GM23338 (cell line): Measurements from ENCODE around the gene TSC22D3. TPM values are rescaled to one million over a fixed set of nuclear protein-coding genes. Genes with fewer than 3 reads are reported as not detected.

Experiments
- ATAC-seq: fragments of 200-7000 bp; cut with Tn5 transposase; 3 replicates; pipeline ENCODE4 v1.9.1; 2020
- DNase-seq: peaks from one replicate; pipeline ENCODE4 v3.0.0-alpha.2; 2015; ENCODE audit warnings: low spot score
- H2AFZ ChIP-seq: fragments of 200-600 bp; sonication (generic); 2 replicates; pipeline ENCODE4 v1.8.0; 2016; ENCODE audit warnings: antibody characterized with exemption, mild to moderate bottlenecking, moderate library complexity
- H3F3A ChIP-seq: fragments of 200-600 bp; sonication (generic); replicated peaks from 2 replicates; pipeline ENCODE4 v1.8.0; 2017; ENCODE audit warnings: antibody characterized with exemption, mixed run types, low read depth
- H3K27ac ChIP-seq: fragments of 200-600 bp; sonication (generic); 2 replicates; pipeline ENCODE4 v1.6.1; 2016; ENCODE audit warnings: low read depth
- H3K27me3 ChIP-seq: fragments of 200-600 bp; sonication (generic); 2 replicates; pipeline ENCODE4 v1.8.0; 2016; ENCODE audit warnings: mild to moderate bottlenecking, mixed run types, moderate library complexity; ENCODE audit not compliant: insufficient read depth
- H3K36me3 ChIP-seq: fragments of 200-600 bp; sonication (generic); 2 replicates; pipeline ENCODE4 v1.8.0; 2016; ENCODE audit warnings: mild to moderate bottlenecking; ENCODE audit not compliant: insufficient read depth
- H3K4me1 ChIP-seq: fragments of 200-600 bp; sonication (generic); 2 replicates; pipeline ENCODE4 v1.8.0; 2016; ENCODE audit warnings: mild to moderate bottlenecking, moderate library complexity; ENCODE audit not compliant: insufficient read depth
- H3K4me2 ChIP-seq: fragments of 200-600 bp; sonication (generic); 2 replicates; pipeline ENCODE4 v1.7.1; 2017; ENCODE audit warnings: mixed run types
- H3K4me3 ChIP-seq: fragments of 200-600 bp; sonication (generic); 2 replicates; pipeline ENCODE4 v1.6.1; 2016; ENCODE audit warnings: mixed run types
- H3K79me2 ChIP-seq: fragments of 200-600 bp; sonication (generic); replicated peaks from 2 replicates; pipeline ENCODE4 v1.8.0; 2017; ENCODE audit warnings: mild to moderate bottlenecking; ENCODE audit not compliant: insufficient read depth
- H3K9me2 ChIP-seq: fragments of 200-600 bp; sonication (generic); 2 replicates; pipeline ENCODE4 v1.8.0; 2017; ENCODE audit not compliant: insufficient read depth
- H4K20me1 ChIP-seq: fragments of 200-600 bp; sonication (generic); replicated peaks from 2 replicates; pipeline ENCODE4 v1.8.0; 2017; ENCODE audit warnings: mild to moderate bottlenecking; ENCODE audit not compliant: insufficient read depth
- H3K27ac Mint-ChIP-seq: 2 replicates; pipeline ENCODE4 v1.8.0; 2020; ENCODE audit warnings: inconsistent platforms, mild to moderate bottlenecking, moderate library complexity, mixed read lengths
- H3K27me3 Mint-ChIP-seq: 3 replicates; pipeline ENCODE4 v1.8.0; 2022; ENCODE audit warnings: low read depth, mild to moderate bottlenecking, moderate library complexity, mixed read lengths, inconsistent platforms; ENCODE audit not compliant: insufficient read depth, poor library complexity
- H3K36me3 Mint-ChIP-seq: 3 replicates; pipeline ENCODE4 v1.8.0; 2021; ENCODE audit warnings: low read depth, mild to moderate bottlenecking, inconsistent platforms, moderate library complexity, mixed read lengths
- H3K4me1 Mint-ChIP-seq: 3 replicates; pipeline ENCODE4 v1.8.0; 2020; ENCODE audit warnings: mild to moderate bottlenecking, inconsistent platforms, mixed read lengths
- H3K4me3 Mint-ChIP-seq: 3 replicates; pipeline ENCODE4 v1.8.0; 2021; ENCODE audit warnings: moderate library complexity, mild to moderate bottlenecking, inconsistent platforms, mixed read lengths
- H3K9me3 Mint-ChIP-seq: 3 replicates; pipeline ENCODE4 v1.8.0; 2020; ENCODE audit warnings: moderate library complexity, mild to moderate bottlenecking, inconsistent platforms, mixed read lengths
- CREB1 ChIP-seq: fragments of 250-450 bp; sonication (Bioruptor Pico); IDR thresholded peaks from 2 replicates; pipeline ENCODE4 v1.5.0; 2020; ENCODE audit warnings: low read depth, mild to moderate bottlenecking, moderate library complexity
- CTCF ChIP-seq, 2 experiments: fragments of 200-600 bp in 1 of 2; sonication (generic) in 1 of 2; conservative IDR thresholded peaks; 2 replicates each; pipeline versions ENCODE4 v1.5.1 to v1.6.1; 2016 to 2017; ENCODE audit warnings: antibody characterized with exemption in 2 of 2, low read depth in 2 of 2, mild to moderate bottlenecking in 2 of 2, moderate library complexity in 1 of 2
- EZH2 ChIP-seq: fragments of 200-600 bp; sonication (generic); IDR thresholded peaks from one replicate; pipeline ENCODE4 v1.8.0; 2017; ENCODE audit warnings: antibody characterized with exemption, mild to moderate bottlenecking, low read depth; ENCODE audit not compliant: unreplicated experiment
- EZH2phosphoT487 ChIP-seq: fragments of 200-600 bp; sonication (generic); IDR thresholded peaks from one replicate; pipeline ENCODE4 v1.8.1; 2018; ENCODE audit warnings: antibody characterized with exemption; ENCODE audit not compliant: unreplicated experiment
- JUNB ChIP-seq: IDR thresholded peaks from one replicate; pipeline ENCODE4 v1.6.1; 2016; ENCODE audit warnings: antibody characterized with exemption; ENCODE audit not compliant: unreplicated experiment
- NANOG ChIP-seq: IDR thresholded peaks from 2 replicates; pipeline ENCODE4 v1.6.1; 2016; ENCODE audit warnings: antibody characterized with exemption, borderline replicate concordance
- POLR2AphosphoS5 ChIP-seq: IDR thresholded peaks from 2 replicates; pipeline ENCODE4 v1.6.1; 2016; ENCODE audit warnings: antibody characterized with exemption, low read depth
- STAT1 ChIP-seq: IDR thresholded peaks from one replicate; pipeline ENCODE4 v1.6.1; 2016; ENCODE audit warnings: antibody characterized with exemption; ENCODE audit not compliant: unreplicated experiment
- ZNF114 ChIP-seq: fragments of 250-450 bp; sonication (Bioruptor Pico); IDR thresholded peaks from 2 replicates; pipeline ENCODE4 v1.5.0; 2020; ENCODE audit warnings: mild to moderate bottlenecking, moderate library complexity
- ZNF331 ChIP-seq: fragments of 250-450 bp; sonication (Bioruptor Pico); IDR thresholded peaks from 2 replicates; pipeline ENCODE4 v1.5.0; 2020; ENCODE audit warnings: low read depth, mild to moderate bottlenecking, moderate library complexity
- polyA plus RNA-seq: library from polyadenylated mRNA; unstranded; fragments of >200 nt; fragmentation: Nextera tagmentation; extraction: Ambion mirVana; gene quantifications from 2 replicates; pipeline ENCODE4 v1.2.1, GENCODE V29; 2016
- total RNA-seq: library from RNA; depleted of rRNA; stranded (reverse); fragments of >200 nt; shearing (Covaris generic); gene quantifications from 2 replicates; pipeline ENCODE4 v1.2.3, GENCODE V29; 2014
- TF ChIP-seq, protein P1 (sequence below): IDR thresholded peaks from 2 replicates; pipeline ENCODE4 v1.6.1; 2016; ENCODE audit warnings: antibody characterized with exemption
- TF ChIP-seq, protein P2 (sequence below): IDR thresholded peaks from one replicate; pipeline ENCODE4 v1.6.1; 2018; ENCODE audit warnings: antibody characterized with exemption; ENCODE audit not compliant: unreplicated experiment

The TSC22D3 gene
- total and polyA plus RNA-seq, 2 experiments from 2014 or later = 12.6 to 20.0 TPM

GRCh38 chrX:107739541-107739940 is 36.0 kb downstream of the TSC22D3 start:
- no peaks in the 10 kb centered on the region for H3F3A ChIP-seq
- peaks cover 12% of the 10 kb centered on the region; the same call in 1 of the 2 replicates for H3K4me1 ChIP-seq
- H3K27ac Mint-ChIP-seq = no peak overlapping the region
- H3K4me1 Mint-ChIP-seq = peaks cover 24% of the 10 kb centered on the region
- H3K79me2 ChIP-seq = no peaks in the 10 kb centered on the region
- no peak overlapping the region for H3K4me2 ChIP-seq
- no peak overlapping the region for H3K4me3 ChIP-seq
- no peak for DNase-seq
- no peaks in the 10 kb centered on the region for H3K9me2 ChIP-seq
- no peaks in the 10 kb centered on the region for H3K9me3 Mint-ChIP-seq
- no peaks in the 10 kb centered on the region for H3K36me3 ChIP-seq
- no peaks in the 10 kb centered on the region for H3K27me3 ChIP-seq
- no peak overlapping the region for H2AFZ ChIP-seq
- no peak for ATAC-seq
- no peaks in the 10 kb centered on the region for H3K36me3 Mint-ChIP-seq
- H3K27me3 Mint-ChIP-seq = peaks cover 6% of the 10 kb centered on the region
- TF ChIP-seq ZNF331 (CRISPR knock-in tag) = no peak
- TF ChIP-seq, protein P1, sequence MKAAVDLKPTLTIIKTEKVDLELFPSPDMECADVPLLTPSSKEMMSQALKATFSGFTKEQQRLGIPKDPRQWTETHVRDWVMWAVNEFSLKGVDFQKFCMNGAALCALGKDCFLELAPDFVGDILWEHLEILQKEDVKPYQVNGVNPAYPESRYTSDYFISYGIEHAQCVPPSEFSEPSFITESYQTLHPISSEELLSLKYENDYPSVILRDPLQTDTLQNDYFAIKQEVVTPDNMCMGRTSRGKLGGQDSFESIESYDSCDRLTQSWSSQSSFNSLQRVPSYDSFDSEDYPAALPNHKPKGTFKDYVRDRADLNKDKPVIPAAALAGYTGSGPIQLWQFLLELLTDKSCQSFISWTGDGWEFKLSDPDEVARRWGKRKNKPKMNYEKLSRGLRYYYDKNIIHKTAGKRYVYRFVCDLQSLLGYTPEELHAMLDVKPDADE = no peak
- no peak overlapping the region for H3K4me3 Mint-ChIP-seq
- H4K20me1 ChIP-seq = no peaks in the 10 kb centered on the region
- H3K27ac ChIP-seq = no peak overlapping the region

GRCh38 chrX:107738768-107739167 is 36.8 kb downstream of the TSC22D3 start:
- no peaks in the 10 kb centered on the region for H4K20me1 ChIP-seq
- H3K36me3 ChIP-seq = no peaks in the 10 kb centered on the region

More at GRCh38 chrX:107738768-107739167, 36.8 kb downstream of the TSC22D3 start:
- no peak overlapping the region for H3K27ac Mint-ChIP-seq
- no peaks in the 10 kb centered on the region for H3K9me3 Mint-ChIP-seq
- H3K4me3 Mint-ChIP-seq = no peak overlapping the region
- H3K27me3 Mint-ChIP-seq = peaks cover 6% of the 10 kb centered on the region
- TF ChIP-seq ZNF114 = no peak
- no peak for TF ChIP-seq POLR2AphosphoS5
- TF ChIP-seq CREB1 (CRISPR knock-in tag) = no peak
- TF ChIP-seq, protein P2, sequence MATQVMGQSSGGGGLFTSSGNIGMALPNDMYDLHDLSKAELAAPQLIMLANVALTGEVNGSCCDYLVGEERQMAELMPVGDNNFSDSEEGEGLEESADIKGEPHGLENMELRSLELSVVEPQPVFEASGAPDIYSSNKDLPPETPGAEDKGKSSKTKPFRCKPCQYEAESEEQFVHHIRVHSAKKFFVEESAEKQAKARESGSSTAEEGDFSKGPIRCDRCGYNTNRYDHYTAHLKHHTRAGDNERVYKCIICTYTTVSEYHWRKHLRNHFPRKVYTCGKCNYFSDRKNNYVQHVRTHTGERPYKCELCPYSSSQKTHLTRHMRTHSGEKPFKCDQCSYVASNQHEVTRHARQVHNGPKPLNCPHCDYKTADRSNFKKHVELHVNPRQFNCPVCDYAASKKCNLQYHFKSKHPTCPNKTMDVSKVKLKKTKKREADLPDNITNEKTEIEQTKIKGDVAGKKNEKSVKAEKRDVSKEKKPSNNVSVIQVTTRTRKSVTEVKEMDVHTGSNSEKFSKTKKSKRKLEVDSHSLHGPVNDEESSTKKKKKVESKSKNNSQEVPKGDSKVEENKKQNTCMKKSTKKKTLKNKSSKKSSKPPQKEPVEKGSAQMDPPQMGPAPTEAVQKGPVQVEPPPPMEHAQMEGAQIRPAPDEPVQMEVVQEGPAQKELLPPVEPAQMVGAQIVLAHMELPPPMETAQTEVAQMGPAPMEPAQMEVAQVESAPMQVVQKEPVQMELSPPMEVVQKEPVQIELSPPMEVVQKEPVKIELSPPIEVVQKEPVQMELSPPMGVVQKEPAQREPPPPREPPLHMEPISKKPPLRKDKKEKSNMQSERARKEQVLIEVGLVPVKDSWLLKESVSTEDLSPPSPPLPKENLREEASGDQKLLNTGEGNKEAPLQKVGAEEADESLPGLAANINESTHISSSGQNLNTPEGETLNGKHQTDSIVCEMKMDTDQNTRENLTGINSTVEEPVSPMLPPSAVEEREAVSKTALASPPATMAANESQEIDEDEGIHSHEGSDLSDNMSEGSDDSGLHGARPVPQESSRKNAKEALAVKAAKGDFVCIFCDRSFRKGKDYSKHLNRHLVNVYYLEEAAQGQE = no peak
- no peak for TF ChIP-seq JUNB
- TF ChIP-seq NANOG = no peak
- no peak for TF ChIP-seq ZNF331 (CRISPR knock-in tag)
- TF ChIP-seq EZH2phosphoT487 = no peak
- TF ChIP-seq, protein P1 = no peak
- no peak for TF ChIP-seq STAT1
- TF ChIP-seq EZH2 = no peak
- TF ChIP-seq CTCF (conservative IDR thresholded peaks at IDR 0.05; ENCODE audit: low read depth in 2 of 2) = no peak
- H3K4me3 ChIP-seq = no peak overlapping the region
- H3K4me1 ChIP-seq = peaks cover 12% of the 10 kb centered on the region; the same call in 1 of the 2 replicates
- no peaks in the 10 kb centered on the region for H3K79me2 ChIP-seq
- no peak overlapping the region for H3K27ac ChIP-seq
- no peak for DNase-seq
- H3K27me3 ChIP-seq = no peaks in the 10 kb centered on the region
- no peaks in the 10 kb centered on the region for H3K36me3 Mint-ChIP-seq
- H3F3A ChIP-seq = no peaks in the 10 kb centered on the region
- no peak overlapping the region for H2AFZ ChIP-seq
- H3K4me2 ChIP-seq = no peak overlapping the region
- ATAC-seq = no peak
- peaks cover 24% of the 10 kb centered on the region for H3K4me1 Mint-ChIP-seq
- no peaks in the 10 kb centered on the region for H3K9me2 ChIP-seq
